ENCODE measurements around the gene MICAL3.

GRCh38 chr22:17980638-17981051 is 43.7 kb downstream of the MICAL3 start:
- TF ChIP-seq CTCF (IDR thresholded peaks at IDR 0.05; ENCODE audit: low read depth, low read length) (no peak), EZH2phosphoT487 (IDR thresholded peaks at IDR 0.05; ENCODE audit: low read depth) (no peak)

Data from OCI-LY3 (cell line).